T-cell (primary cell): Measurements from ENCODE around the gene ZNF682. TPM values are rescaled to one million over a fixed set of nuclear protein-coding genes. Genes with fewer than 3 reads are reported as not detected.
A peak's percentile ranks its signal among the peaks of the same experiment; 100 is the strongest.
"Not testable (repeated sequence)": the region's sequence is repeated elsewhere in the genome, so short reads cannot be mapped to it uniquely, and the experiment has no call there.

Source experiments
- ATAC-seq, 4 experiments: fragments of 200-7000 bp in 3 of 4; fragments of 150-1000 bp in 1 of 4; cut with Tn5 transposase; replicated peaks in 1 of 4; 1 replicate in 3 of 4; 2 replicates in 1 of 4; pipeline ENCODE4 v1.10.0; 2021; ENCODE audit warnings: moderate library complexity in 3 of 4, mild to moderate bottlenecking in 2 of 4, moderate number of reproducible peaks in 1 of 4
- CTCF ChIA-PET, 2 donors: fragments of 300-600 bp; sonication (Branson Sonifier 250); formaldehyde crosslinking; loops; one replicate each; lab custom pipeline; 2022; ENCODE audit warnings: antibody characterized with exemption in 2 of 2; lab: Charles Lee
- POLR2A ChIA-PET, 2 donors: fragments of 300-600 bp; sonication (Branson Sonifier 250); formaldehyde crosslinking; loops; one replicate each; lab custom pipeline; 2022; ENCODE audit warnings: antibody characterized with exemption in 2 of 2; lab: Charles Lee
- DNase-seq, 35 experiments: peaks; one replicate each; pipeline versions ENCODE4 v3.0.0 to v3.0.0-alpha.2; 2013 to 2023
- H3K27ac ChIP-seq: one replicate; pipeline ENCODE4 v1.5.1; 2013; ENCODE audit warnings: low read length
- H3K27me3 ChIP-seq, 2 experiments: replicated peaks in 1 of 2; 1 replicate in 1 of 2; 2 replicates in 1 of 2; pipeline versions ENCODE4 v1.6.1 to v1.7.0; 2013; ENCODE audit warnings: low read length in 1 of 2, mixed read lengths in 1 of 2; ENCODE audit not compliant: control insufficient read depth in 2 of 2, insufficient read depth in 2 of 2; ENCODE audit errors: extremely low read depth in 1 of 2
- H3K36me3 ChIP-seq, 2 donors: 1 replicate in 1 of 2; 2 replicates in 1 of 2; pipeline versions ENCODE4 v1.6.1 to v1.7.0; 2013; ENCODE audit warnings: low read length in 1 of 2; ENCODE audit not compliant: control insufficient read depth in 2 of 2, insufficient read depth in 1 of 2; ENCODE audit errors: extremely low read depth in 1 of 2
- H3K4me1 ChIP-seq, 2 experiments: 1 replicate in 1 of 2; 2 replicates in 1 of 2; pipeline versions ENCODE4 v1.6.1 to v1.7.0; 2013; ENCODE audit warnings: low read length in 2 of 2, mixed read lengths in 1 of 2; ENCODE audit not compliant: insufficient read depth in 2 of 2, control insufficient read depth in 1 of 2; ENCODE audit errors: extremely low read depth in 1 of 2
- H3K4me3 ChIP-seq, 2 donors: 1 replicate in 1 of 2; 2 replicates in 1 of 2; pipeline versions ENCODE4 v1.5.1 to v1.7.0; 2013; ENCODE audit warnings: mild to moderate bottlenecking in 2 of 2, low read length in 1 of 2, moderate library complexity in 1 of 2; ENCODE audit not compliant: control insufficient read depth in 1 of 2; ENCODE audit errors: extremely low read depth in 1 of 2
- H3K9me3 ChIP-seq: 2 replicates; pipeline ENCODE4 v1.7.0; 2013
- H3K27ac Mint-ChIP-seq, 2 donors: one replicate each; pipeline ENCODE4 v1.8.0; 2020 to 2021; ENCODE audit warnings: mild to moderate bottlenecking in 2 of 2, mixed read lengths in 2 of 2
- H3K27me3 Mint-ChIP-seq, 2 donors: one replicate each; pipeline ENCODE4 v1.8.0; 2021 to 2022; ENCODE audit warnings: mixed read lengths in 2 of 2
- H3K36me3 Mint-ChIP-seq: one replicate; pipeline ENCODE4 v1.8.0; 2021; ENCODE audit warnings: mixed read lengths
- H3K4me1 Mint-ChIP-seq, 3 donors: one replicate each; pipeline ENCODE4 v1.8.0; 2020 to 2022; ENCODE audit warnings: mixed read lengths in 3 of 3, mild to moderate bottlenecking in 1 of 3
- H3K4me3 Mint-ChIP-seq, 3 donors: one replicate each; pipeline ENCODE4 v1.8.0; 2020 to 2022; ENCODE audit warnings: mild to moderate bottlenecking in 3 of 3, mixed read lengths in 3 of 3, moderate library complexity in 3 of 3
- H3K9me3 Mint-ChIP-seq, 3 donors: one replicate each; pipeline ENCODE4 v1.8.0; 2020 to 2022; ENCODE audit warnings: mixed read lengths in 3 of 3
- WGBS: methylation state at CpG from one replicate; pipeline ENCODE4 v1.1.5; 2013; ENCODE audit warnings: missing lambda C conversion rate; ENCODE audit not compliant: insufficient coverage; 5-methylcytosine and 5-hydroxymethylcytosine counted together
- total RNA-seq, 35 experiments: library from RNA in 6 of 35; stranded (reverse) in 6 of 35; fragments of 120-200 nt in 1 of 35; gene quantifications; one replicate each; pipeline versions ENCODE4 v1.2.1 to v1.2.4 and lab custom pipeline; 2013 to 2026

Gene ZNF682
- total RNA-seq (10 to 100 TPM in 2 of 5 donors, 1 to 10 TPM in 3; 7.5 to 14.4 (median 9.0) TPM), total RNA-seq (lab: John Stamatoyannopoulos, UW) (6.2 to 16.2 (median 9.8) reads per million in 29 experiments)
- 6.9 TPM for total RNA-seq (2013)

DNA sequence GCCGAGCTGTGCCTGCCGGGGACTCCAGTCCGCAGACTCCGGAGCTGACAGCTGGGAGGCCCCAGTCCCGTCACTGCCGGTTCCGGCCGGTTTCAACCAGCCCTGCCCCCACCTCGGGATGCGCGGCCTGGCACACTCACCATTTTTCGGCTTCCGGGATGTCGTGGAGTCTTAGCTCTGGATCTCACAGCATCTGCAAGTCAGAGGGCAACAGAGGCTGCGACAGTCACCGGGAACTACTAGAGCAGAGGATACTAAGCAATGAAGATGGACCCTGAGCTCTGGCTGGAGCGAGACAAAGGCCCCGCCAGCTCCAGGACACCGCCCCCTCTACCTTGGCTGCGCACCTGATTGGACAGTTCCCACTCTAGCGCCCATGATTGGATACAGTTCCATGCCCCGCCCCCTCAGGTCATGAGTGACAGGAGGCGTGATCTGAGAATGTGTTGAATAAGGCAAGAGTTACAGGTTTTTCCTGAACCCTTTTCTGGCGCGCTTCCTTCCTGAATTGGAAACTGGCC, at the start of gene ZNF682:
Gene ZNF682, minus strand, starts transcription at position 303 of the 521 bp plus-strand sequence. Its CDS starts 160 bp downstream, at position 143.
- H3K36me3 ChIP-seq = no peaks in the 10 kb centered on the region
- Mint-ChIP-seq H3K9me3 (no peaks in the 10 kb centered on the region), H3K27me3 (peaks cover 0 to 4% of the 10 kb centered on the region in 2 donors), H3K4me3 (peak within 1 kb of the TSS; percentile 85 to 94 (median 94)), H3K36me3 (peaks cover under 1% of the 10 kb centered on the region), H3K4me1 (peaks cover 17 to 23% (median 17%) of the 10 kb centered on the region in 3 donors), H3K27ac (peak within 1 kb of the TSS; percentile 85 to 90)
- ChIA-PET CTCF (interaction anchor here in 1 of 2 donors (0.8 kb wide), 2 partner anchors 13 to 199 kb away, joined by 4 to 5 read pairs; no protein-coding TSS in a partner anchor), POLR2A (interaction anchor here (0.7 to 1.6 kb wide), 4 partner anchors 13 to 174 kb away, joined by 3 to 8 read pairs (median 4); partner anchors contain the start of genes ZNF253 (in 1 of the 2), ZNF486 (in 1 of the 2) and ZNF90 (in 1 of the 2))
- peaks cover 5 to 13% of the 10 kb centered on the region in 2 experiments for H3K4me1 ChIP-seq
- peaks cover 0 to 2% of the 10 kb centered on the region in 2 experiments for H3K27me3 ChIP-seq
- H3K4me3 ChIP-seq = peak within 1 kb of the TSS; percentile 69 to 94
- DNase-seq (peak; percentile 85 to 96 (median 93)), ATAC-seq (peak; percentile 98 to 100 (median 100))
- WGBS = under 1% methylated on average over 21 of the region's 25 CpGs
- H3K27ac ChIP-seq = peak within 1 kb of the TSS; percentile 69
- no peaks in the 10 kb centered on the region for H3K9me3 ChIP-seq

DNA sequence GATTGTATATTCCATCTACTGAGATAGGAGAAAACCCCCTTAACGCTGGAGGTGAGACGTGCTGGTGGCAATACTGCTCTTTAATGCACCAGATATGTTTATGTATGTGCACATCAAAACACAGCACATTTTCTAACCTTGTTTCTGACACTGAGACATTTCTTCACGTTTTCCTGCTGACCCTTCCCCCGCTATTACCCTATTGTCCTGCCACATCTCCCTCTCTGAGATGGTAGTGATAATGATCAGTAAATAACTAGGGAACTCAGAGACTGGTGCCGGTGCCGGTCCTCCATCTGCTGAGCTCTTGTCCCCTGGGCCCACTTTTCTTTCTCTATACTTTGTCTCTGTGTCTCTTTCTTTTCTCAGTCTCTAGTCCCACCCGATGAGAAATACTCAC, 43.6 kb upstream of the ZNF682 start:
- peaks cover 20% of the 10 kb centered on the region for H3K36me3 Mint-ChIP-seq
- H3K27me3 ChIP-seq, H3K4me3 ChIP-seq, H3K9me3 Mint-ChIP-seq, H3K9me3 ChIP-seq, H3K4me3 Mint-ChIP-seq, H3K27me3 Mint-ChIP-seq, H3K27ac ChIP-seq, POLR2A ChIA-PET, DNase-seq, H3K27ac Mint-ChIP-seq, ATAC-seq, CTCF ChIA-PET, H3K36me3 ChIP-seq: not testable (repeated sequence)
- peaks cover 2 to 12% of the 10 kb centered on the region in 2 experiments for H3K4me1 ChIP-seq
- WGBS = no CpG with 5 or more reads among the region's 7 CpGs
- peaks cover 0 to 15% (median 12%) of the 10 kb centered on the region in 3 donors for H3K4me1 Mint-ChIP-seq

DNA sequence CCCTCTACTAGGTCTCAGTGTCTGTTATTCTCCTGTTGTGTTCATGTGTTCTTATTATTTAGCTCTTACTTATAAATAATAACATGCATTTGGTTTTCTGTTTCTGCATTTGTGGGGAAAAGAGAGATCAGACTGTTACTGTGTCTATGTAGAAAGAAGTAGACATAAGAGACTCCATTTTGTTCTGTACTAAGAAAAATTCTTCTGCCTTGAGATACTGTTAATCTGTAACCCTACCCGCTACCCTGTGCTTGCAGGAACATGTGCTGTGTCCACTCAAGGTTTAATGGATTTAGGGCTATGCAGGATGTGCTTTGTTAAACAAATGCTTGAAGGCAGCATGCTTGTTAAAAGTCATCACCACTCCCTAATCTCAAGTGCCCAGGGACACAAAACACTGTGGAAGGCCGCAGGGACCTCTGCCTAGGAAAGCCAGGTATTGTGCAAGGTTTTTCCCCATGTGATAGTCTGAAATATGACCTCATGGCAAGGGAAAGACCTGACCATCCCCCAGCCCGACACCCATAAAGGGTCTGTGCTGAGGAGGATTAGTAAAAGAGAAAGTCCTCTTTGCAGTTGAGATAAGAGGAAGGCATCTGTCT, 43.0 kb upstream of the ZNF682 start:
- H3K27ac Mint-ChIP-seq, H3K27ac ChIP-seq, DNase-seq, H3K36me3 ChIP-seq, H3K9me3 Mint-ChIP-seq, POLR2A ChIA-PET, H3K4me3 Mint-ChIP-seq, H3K27me3 Mint-ChIP-seq, H3K9me3 ChIP-seq, ATAC-seq, H3K4me3 ChIP-seq, CTCF ChIA-PET: not testable (repeated sequence)
- peaks cover 6 to 17% of the 10 kb centered on the region in 2 experiments for H3K4me1 ChIP-seq
- peaks cover 0 to 19% (median 15%) of the 10 kb centered on the region in 3 donors for H3K4me1 Mint-ChIP-seq
- H3K36me3 Mint-ChIP-seq = peaks cover 16% of the 10 kb centered on the region
- no CpG with 5 or more reads among the region's 3 CpGs for WGBS
- peaks cover 0 to 12% of the 10 kb centered on the region in 2 experiments for H3K27me3 ChIP-seq

DNA sequence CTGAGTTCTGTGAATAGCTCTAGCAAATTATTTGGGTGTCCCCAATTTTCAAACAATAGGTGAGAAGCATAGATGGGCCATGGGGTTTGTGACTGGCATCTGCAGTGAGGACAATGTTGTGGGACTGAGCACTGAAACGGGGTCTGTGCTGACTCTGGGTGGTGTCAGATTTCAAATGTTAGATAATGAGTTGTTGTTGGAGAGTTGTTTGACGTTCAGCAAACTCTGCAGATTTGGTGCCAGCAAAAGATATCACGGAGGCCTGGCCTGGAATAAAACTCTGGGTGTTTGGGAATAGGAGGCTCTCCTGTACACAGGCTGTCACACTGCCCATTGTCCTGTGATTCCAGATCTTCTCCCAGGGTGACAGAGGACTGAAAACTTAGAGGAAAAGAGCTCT, 41.4 kb upstream of the ZNF682 start:
- no peak overlapping the region for H3K4me3 ChIP-seq
- no peak for DNase-seq
- no peaks in the 10 kb centered on the region for H3K27me3 Mint-ChIP-seq
- no peaks in the 10 kb centered on the region for H3K36me3 ChIP-seq
- H3K4me3 Mint-ChIP-seq = no peak overlapping the region
- no peak overlapping the region for H3K27ac Mint-ChIP-seq
- no peaks in the 10 kb centered on the region for H3K9me3 ChIP-seq
- ChIA-PET CTCF (no interaction called here), POLR2A (no interaction called here)
- H3K4me1 Mint-ChIP-seq = peaks cover 0 to 19% (median 15%) of the 10 kb centered on the region in 3 donors
- no peak overlapping the region for H3K27ac ChIP-seq
- H3K4me1 ChIP-seq = peaks cover 6 to 17% of the 10 kb centered on the region in 2 experiments
- peaks cover 15% of the 10 kb centered on the region for H3K36me3 Mint-ChIP-seq
- peaks cover 0 to 3% (median 0%) of the 10 kb centered on the region in 3 donors for H3K9me3 Mint-ChIP-seq
- H3K27me3 ChIP-seq = peaks cover 0 to 12% of the 10 kb centered on the region in 2 experiments
- WGBS = 100% methylated on average over 2 of the region's 3 CpGs
- ATAC-seq = no peak

DNA sequence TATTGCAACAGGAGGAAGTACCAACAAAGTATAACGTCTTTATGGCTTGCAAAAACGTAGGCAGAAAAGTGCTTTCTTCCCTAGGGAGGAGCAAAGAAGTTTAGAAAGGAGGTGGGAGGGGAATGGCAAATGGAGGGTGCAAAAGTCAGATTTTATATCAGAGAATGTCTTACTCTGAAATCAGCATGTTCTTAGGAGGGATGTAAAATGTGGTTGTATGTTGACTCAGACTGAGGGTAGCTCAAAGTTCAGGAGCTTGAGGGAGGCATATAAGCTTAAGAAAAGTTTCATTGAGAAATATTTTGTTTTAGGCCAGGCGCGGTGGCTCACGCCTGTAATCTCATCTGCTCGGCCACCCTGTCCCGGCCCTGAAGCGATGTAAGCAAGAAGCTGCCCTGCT, 40.2 kb upstream of the ZNF682 start:
- H3K9me3 Mint-ChIP-seq = peaks cover 0 to 3% (median 0%) of the 10 kb centered on the region in 3 donors
- H3K27ac Mint-ChIP-seq = no peak overlapping the region
- POLR2A ChIA-PET = interaction anchor here (0.6 to 0.7 kb wide), 2 partner anchors 347 to 1059 kb away, joined by 3 to 5 read pairs; partner anchors contain the start of gene ZNF14 (in 1 of the 2)
- Histone ChIP-seq H3K27me3 (peaks cover 0 to 12% of the 10 kb centered on the region in 2 experiments), H3K27ac (no peak overlapping the region), H3K4me1 (peaks cover 6 to 17% of the 10 kb centered on the region in 2 experiments), H3K9me3 (no peaks in the 10 kb centered on the region), H3K36me3 (no peaks in the 10 kb centered on the region), H3K4me3 (no peak overlapping the region)
- 54% methylated on average over 2 of the region's 8 CpGs for WGBS
- no peak for ATAC-seq
- H3K4me1 Mint-ChIP-seq = peaks cover 0 to 19% (median 15%) of the 10 kb centered on the region in 3 donors
- CTCF ChIA-PET = no interaction called here
- peaks cover 15% of the 10 kb centered on the region for H3K36me3 Mint-ChIP-seq
- H3K27me3 Mint-ChIP-seq = no peaks in the 10 kb centered on the region
- H3K4me3 Mint-ChIP-seq = peak overlapping the region in 2 of 3 donors; percentile 83 to 89
- DNase-seq = no peak

DNA sequence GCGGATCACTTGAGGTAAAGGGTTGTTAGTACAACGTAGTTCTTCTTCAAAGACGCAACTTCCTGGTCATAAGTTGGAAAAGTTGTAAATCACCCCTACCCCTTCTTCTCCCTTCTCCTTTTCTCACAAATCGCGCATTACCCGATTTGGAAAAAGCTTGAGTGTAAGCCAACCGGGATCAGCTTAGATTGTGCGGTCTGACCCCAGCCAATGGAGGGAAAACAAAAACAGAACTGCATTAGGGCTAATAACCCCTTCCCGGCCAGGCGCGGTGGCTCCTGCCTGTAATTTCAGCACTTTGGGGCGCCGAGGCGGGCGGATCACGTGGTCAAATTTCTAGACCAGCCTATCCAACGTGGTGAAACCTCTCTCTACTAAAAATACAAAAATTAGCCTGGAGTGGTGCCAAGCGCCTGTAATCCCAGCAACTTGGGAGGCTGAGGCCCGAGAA, 39.3 kb upstream of the ZNF682 start:
- H3K36me3 Mint-ChIP-seq = peaks cover 13% of the 10 kb centered on the region
- Histone ChIP-seq H3K36me3 (no peaks in the 10 kb centered on the region), H3K27me3 (peaks cover 0 to 12% of the 10 kb centered on the region in 2 experiments), H3K4me1 (peaks cover 6 to 17% of the 10 kb centered on the region in 2 experiments), H3K27ac (no peak overlapping the region), H3K4me3 (peak overlapping the region; percentile 60 to 85), H3K9me3 (no peaks in the 10 kb centered on the region)
- peaks cover 0 to 3% (median 0%) of the 10 kb centered on the region in 3 donors for H3K9me3 Mint-ChIP-seq
- WGBS = 21% methylated on average over 7 of the region's 19 CpGs
- peaks cover 0 to 19% (median 15%) of the 10 kb centered on the region in 3 donors for H3K4me1 Mint-ChIP-seq
- no peaks in the 10 kb centered on the region for H3K27me3 Mint-ChIP-seq
- DNase-seq (peak in 7 of 35 experiments; percentile 1 to 12 (median 6)), ATAC-seq (peak in 1 of 4 experiments; percentile 3)
- POLR2A ChIA-PET = interaction anchor here in 1 of 2 donors (0.6 kb wide), 1 partner anchor 1202 kb away, joined by 3 read pairs; no protein-coding TSS in a partner anchor
- peak overlapping the region; percentile 83 to 89 (median 87) for H3K4me3 Mint-ChIP-seq
- CTCF ChIA-PET = interaction anchor here in 1 of 2 donors (0.6 kb wide), 1 partner anchor 424 kb away, joined by 5 read pairs; no protein-coding TSS in a partner anchor
- H3K27ac Mint-ChIP-seq = no peak overlapping the region
